Astrocyte (in vitro differentiated cells and primary cell): ENCODE measurements around the gene FOXM1. TPM values are rescaled to one million over a fixed set of nuclear protein-coding genes. Genes with fewer than 3 reads are reported as not detected.
A peak's percentile ranks its signal among the peaks of the same experiment; 100 is the strongest.

Source experiments
- DNase-seq: peaks from one replicate; pipeline ENCODE4 v3.0.0-alpha.2; 2010; ENCODE audit warnings: low read depth
- FAIRE-seq: peaks from 2 replicates; lab custom pipeline; 2011; peaks lifted over from hg19 to GRCh38; lab: Jason Lieb, UNC
- H2AFZ ChIP-seq: 2 replicates; pipeline ENCODE4 v1.6.0; 2012; ENCODE audit warnings: low read depth, low read length, inconsistent platforms
- H3K27ac ChIP-seq: 2 replicates; pipeline ENCODE4 v1.5.1; 2011; ENCODE audit warnings: low read depth, low read length, inconsistent platforms
- H3K27me3 ChIP-seq: 2 replicates; pipeline ENCODE4 v1.6.0; 2011; ENCODE audit warnings: low read length, inconsistent platforms; ENCODE audit not compliant: insufficient read depth
- H3K36me3 ChIP-seq: 2 replicates; pipeline ENCODE4 v1.5.1; 2011; ENCODE audit warnings: low read length, inconsistent platforms; ENCODE audit not compliant: insufficient read depth
- H3K4me1 ChIP-seq: 2 replicates; pipeline ENCODE4 v1.5.1; 2011; ENCODE audit warnings: low read length, inconsistent platforms; ENCODE audit not compliant: insufficient read depth
- H3K4me2 ChIP-seq: 2 replicates; pipeline ENCODE4 v1.6.0; 2012; ENCODE audit warnings: low read length, inconsistent platforms
- H3K4me3 ChIP-seq: 2 replicates; pipeline ENCODE4 v1.5.1; 2011; ENCODE audit warnings: low read depth, mild to moderate bottlenecking, low read length, inconsistent platforms; ENCODE audit not compliant: insufficient read depth
- H3K79me2 ChIP-seq: 2 replicates; pipeline ENCODE4 v1.6.0; 2012; ENCODE audit warnings: mild to moderate bottlenecking, low read length, inconsistent platforms; ENCODE audit not compliant: insufficient read depth
- H3K9ac ChIP-seq: 2 replicates; pipeline ENCODE4 v1.6.0; 2012; ENCODE audit warnings: mild to moderate bottlenecking, low read length, inconsistent platforms
- H3K9me3 ChIP-seq: 2 replicates; pipeline ENCODE4 v1.5.1; 2012; ENCODE audit warnings: low read depth, mild to moderate bottlenecking, low read length, inconsistent platforms; ENCODE audit not compliant: insufficient read depth
- H4K20me1 ChIP-seq: 2 replicates; pipeline ENCODE4 v1.6.0; 2012; ENCODE audit warnings: low read length, inconsistent platforms; ENCODE audit not compliant: insufficient read depth
- H3K27ac Mint-ChIP-seq: one replicate; pipeline ENCODE4 v1.8.0; 2021; ENCODE audit warnings: mild to moderate bottlenecking, mixed read lengths; ENCODE audit not compliant: unreplicated experiment
- H3K27me3 Mint-ChIP-seq: one replicate; pipeline ENCODE4 v1.8.0; 2021; ENCODE audit warnings: low read depth, mixed read lengths; ENCODE audit not compliant: unreplicated experiment
- H3K36me3 Mint-ChIP-seq: one replicate; pipeline ENCODE4 v1.8.0; 2021; ENCODE audit warnings: low read depth, mixed read lengths; ENCODE audit not compliant: unreplicated experiment
- H3K4me1 Mint-ChIP-seq: one replicate; pipeline ENCODE4 v1.8.0; 2021; ENCODE audit warnings: low read depth, mixed read lengths; ENCODE audit not compliant: unreplicated experiment
- H3K4me3 Mint-ChIP-seq: one replicate; pipeline ENCODE4 v1.8.0; 2021; ENCODE audit warnings: mild to moderate bottlenecking, moderate library complexity, mixed read lengths; ENCODE audit not compliant: unreplicated experiment
- H3K9me3 Mint-ChIP-seq: one replicate; pipeline ENCODE4 v1.8.0; 2021; ENCODE audit warnings: mild to moderate bottlenecking, mixed read lengths; ENCODE audit not compliant: unreplicated experiment
- EZH2 ChIP-seq: IDR thresholded peaks from 2 replicates; pipeline ENCODE4 v1.6.1; 2012; ENCODE audit warnings: mild to moderate bottlenecking, low read length, inconsistent platforms; ENCODE audit not compliant: insufficient read depth
- total RNA-seq: library from RNA; stranded (reverse); gene quantifications from 2 replicates; pipeline ENCODE4 v1.2.1, GENCODE V29; 2021
- TF ChIP-seq, protein P1 (sequence below): IDR thresholded peaks from 2 replicates; pipeline ENCODE4 v1.5.1; 2011; ENCODE audit warnings: low read depth, mild to moderate bottlenecking, inconsistent platforms, low read length, moderate library complexity; ENCODE audit not compliant: insufficient read depth

The FOXM1 gene
- total RNA-seq, 1 donor from 2014 or later = 7.1 TPM

DNA sequence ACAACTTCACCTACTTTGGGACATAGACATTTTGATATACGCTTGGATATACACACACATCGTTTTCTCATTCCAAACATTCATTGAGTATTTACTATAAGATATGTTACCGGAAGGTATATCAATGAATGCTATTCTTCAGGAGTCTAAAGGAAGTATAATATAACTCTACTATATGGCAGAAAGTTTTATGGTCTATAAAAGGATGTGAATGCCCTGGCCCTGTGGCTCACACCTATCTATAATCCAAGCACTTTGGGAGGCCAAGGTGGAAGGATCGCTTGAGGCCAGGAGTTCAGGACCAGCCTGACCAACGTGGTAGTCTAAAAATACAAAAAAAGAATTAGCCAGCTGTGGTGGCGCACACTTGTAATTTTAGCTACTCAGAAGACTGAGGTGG, 47.7 kb downstream of the FOXM1 start:
- H3K9ac ChIP-seq = no peak overlapping the region
- H3K9me3 Mint-ChIP-seq = peaks cover 1% of the 10 kb centered on the region
- no peak for TF ChIP-seq EZH2
- TF ChIP-seq, protein P1, sequence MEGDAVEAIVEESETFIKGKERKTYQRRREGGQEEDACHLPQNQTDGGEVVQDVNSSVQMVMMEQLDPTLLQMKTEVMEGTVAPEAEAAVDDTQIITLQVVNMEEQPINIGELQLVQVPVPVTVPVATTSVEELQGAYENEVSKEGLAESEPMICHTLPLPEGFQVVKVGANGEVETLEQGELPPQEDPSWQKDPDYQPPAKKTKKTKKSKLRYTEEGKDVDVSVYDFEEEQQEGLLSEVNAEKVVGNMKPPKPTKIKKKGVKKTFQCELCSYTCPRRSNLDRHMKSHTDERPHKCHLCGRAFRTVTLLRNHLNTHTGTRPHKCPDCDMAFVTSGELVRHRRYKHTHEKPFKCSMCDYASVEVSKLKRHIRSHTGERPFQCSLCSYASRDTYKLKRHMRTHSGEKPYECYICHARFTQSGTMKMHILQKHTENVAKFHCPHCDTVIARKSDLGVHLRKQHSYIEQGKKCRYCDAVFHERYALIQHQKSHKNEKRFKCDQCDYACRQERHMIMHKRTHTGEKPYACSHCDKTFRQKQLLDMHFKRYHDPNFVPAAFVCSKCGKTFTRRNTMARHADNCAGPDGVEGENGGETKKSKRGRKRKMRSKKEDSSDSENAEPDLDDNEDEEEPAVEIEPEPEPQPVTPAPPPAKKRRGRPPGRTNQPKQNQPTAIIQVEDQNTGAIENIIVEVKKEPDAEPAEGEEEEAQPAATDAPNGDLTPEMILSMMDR = no peak
- H3K4me3 Mint-ChIP-seq = peak overlapping the region; percentile 41
- H3K36me3 ChIP-seq = peaks cover 10% of the 10 kb centered on the region
- no peak overlapping the region for H3K4me2 ChIP-seq
- no peaks in the 10 kb centered on the region for H3K27me3 Mint-ChIP-seq
- H3K27ac ChIP-seq = no peak overlapping the region
- no peaks in the 10 kb centered on the region for H3K79me2 ChIP-seq
- peaks cover 12% of the 10 kb centered on the region for H3K4me1 Mint-ChIP-seq
- no peaks in the 10 kb centered on the region for H4K20me1 ChIP-seq
- no peak overlapping the region for H3K27ac Mint-ChIP-seq
- H3K36me3 Mint-ChIP-seq = peaks cover 24% of the 10 kb centered on the region
- H3K27me3 ChIP-seq = no peaks in the 10 kb centered on the region
- peaks cover 17% of the 10 kb centered on the region for H3K4me1 ChIP-seq
- no peak overlapping the region for H3K4me3 ChIP-seq
- no peaks in the 10 kb centered on the region for H3K9me3 ChIP-seq
- no peak overlapping the region for H2AFZ ChIP-seq
- DNase-seq (no peak), FAIRE-seq (no peak)

DNA sequence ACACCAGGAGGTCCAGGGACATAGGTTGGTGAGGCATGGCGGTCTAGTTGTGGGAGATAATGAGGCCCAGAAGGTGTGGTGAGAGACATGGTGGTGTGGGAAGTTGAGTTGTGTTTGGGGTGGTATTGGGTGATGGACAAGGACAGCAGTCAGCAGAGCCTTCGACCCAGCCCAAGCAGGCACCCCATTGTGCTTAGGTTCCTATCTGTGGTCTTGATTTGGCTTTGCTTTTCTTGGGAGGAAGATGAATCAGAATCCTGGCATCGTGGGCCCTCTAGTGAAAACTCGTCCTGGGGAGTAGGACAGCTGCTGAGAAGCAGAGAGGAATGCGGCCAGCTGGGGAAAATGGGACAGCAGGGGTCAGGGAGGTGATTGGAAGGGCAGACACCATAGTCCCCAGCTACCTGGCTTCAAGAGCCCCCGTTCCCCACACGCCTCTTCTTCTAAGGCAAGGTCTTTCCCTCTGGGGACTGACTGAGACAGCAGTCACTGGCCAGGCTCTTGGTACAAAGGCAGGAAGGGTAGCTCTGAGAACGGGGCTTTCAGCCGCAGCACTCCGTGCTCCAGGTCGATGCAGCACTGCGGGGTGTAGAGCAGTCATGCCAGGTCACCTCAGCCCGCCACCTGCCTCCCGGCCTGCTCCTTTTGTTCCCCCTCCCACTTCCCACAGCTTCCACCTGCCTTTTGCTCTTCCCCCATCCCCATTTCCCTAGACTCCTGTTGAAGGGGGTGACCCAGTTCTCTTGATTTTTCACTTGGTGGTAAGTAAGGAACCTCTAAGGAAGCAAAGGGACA, 50.1 kb downstream of the FOXM1 start:
- Mint-ChIP-seq H3K4me3 (no peak overlapping the region), H3K9me3 (peaks cover 1% of the 10 kb centered on the region), H3K36me3 (peaks cover 39% of the 10 kb centered on the region), H3K27ac (no peak overlapping the region), H3K27me3 (no peaks in the 10 kb centered on the region), H3K4me1 (peaks cover 5% of the 10 kb centered on the region)
- H3K9me3 ChIP-seq = no peaks in the 10 kb centered on the region
- H2AFZ ChIP-seq = no peak overlapping the region
- H3K27me3 ChIP-seq = no peaks in the 10 kb centered on the region
- no peak overlapping the region for H3K4me3 ChIP-seq
- peaks cover 9% of the 10 kb centered on the region for H3K4me1 ChIP-seq
- DNase-seq (no peak), FAIRE-seq (no peak)
- TF ChIP-seq, protein P1 = no peak
- TF ChIP-seq EZH2 = no peak
- H3K36me3 ChIP-seq = peaks cover 21% of the 10 kb centered on the region
- no peak overlapping the region for H3K27ac ChIP-seq
- no peaks in the 10 kb centered on the region for H4K20me1 ChIP-seq
- H3K79me2 ChIP-seq = no peaks in the 10 kb centered on the region
- no peak overlapping the region for H3K9ac ChIP-seq
- peak overlapping the region; percentile 15 for H3K4me2 ChIP-seq

DNA sequence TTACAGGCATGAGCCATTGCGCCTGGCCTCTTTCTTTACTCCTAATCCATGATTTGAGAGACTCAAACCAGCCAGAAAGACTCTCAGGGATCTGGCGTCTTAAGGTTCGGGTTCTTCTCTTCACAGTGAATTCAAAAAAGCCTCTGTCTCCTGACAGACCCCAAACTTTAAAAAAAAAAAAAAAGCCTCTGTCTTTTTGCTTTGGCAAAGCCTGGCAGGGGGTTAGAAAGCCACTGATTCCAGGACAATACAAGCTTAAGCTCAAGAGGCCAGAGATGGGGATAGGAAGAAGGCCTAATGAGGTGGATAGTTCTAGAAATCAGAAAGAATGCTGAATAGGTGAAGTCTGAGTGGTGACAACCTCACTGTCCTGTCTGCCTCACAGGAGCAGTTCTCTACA, 50.9 kb downstream of the FOXM1 start:
- DNase-seq (no peak), FAIRE-seq (no peak)
- Histone ChIP-seq H3K9me3 (no peaks in the 10 kb centered on the region), H3K4me3 (no peak overlapping the region), H2AFZ (no peak overlapping the region), H3K27ac (no peak overlapping the region), H3K27me3 (no peaks in the 10 kb centered on the region), H3K79me2 (no peaks in the 10 kb centered on the region), H4K20me1 (no peaks in the 10 kb centered on the region), H3K9ac (no peak overlapping the region), H3K36me3 (peaks cover 21% of the 10 kb centered on the region), H3K4me2 (no peak overlapping the region), H3K4me1 (peaks cover 9% of the 10 kb centered on the region)
- no peak overlapping the region for H3K4me3 Mint-ChIP-seq
- TF ChIP-seq EZH2 = no peak
- TF ChIP-seq, protein P1 = no peak
- H3K27me3 Mint-ChIP-seq = no peaks in the 10 kb centered on the region
- H3K36me3 Mint-ChIP-seq = peaks cover 37% of the 10 kb centered on the region
- peaks cover 5% of the 10 kb centered on the region for H3K4me1 Mint-ChIP-seq
- H3K9me3 Mint-ChIP-seq = no peaks in the 10 kb centered on the region
- H3K27ac Mint-ChIP-seq = no peak overlapping the region
